BE2C (cell line): ENCODE data around the gene UQCRQ.
"Not testable (repeated sequence)": the region's sequence is repeated elsewhere in the genome, so short reads cannot be mapped to it uniquely, and the experiment has no call there.

Experiments used
- DNase-seq: peaks from one replicate; pipeline ENCODE4 v3.0.0-alpha.2; 2020
- H3K27me3 ChIP-seq: fragments of 250-450 bp; sonication (Bioruptor Pico); 2 replicates; pipeline ENCODE4 v1.5.1; 2020; ENCODE audit warnings: mild to moderate bottlenecking
- H3K36me3 ChIP-seq: fragments of 250-450 bp; sonication (Bioruptor Pico); 2 replicates; pipeline ENCODE4 v1.5.1; 2020; ENCODE audit warnings: mild to moderate bottlenecking
- H3K4me1 ChIP-seq: fragments of 250-450 bp; sonication (Bioruptor Pico); 2 replicates; pipeline ENCODE4 v1.5.1; 2020
- H3K4me3 ChIP-seq: 2 replicates; pipeline ENCODE4 v1.5.1; 2011; ENCODE audit warnings: low read depth, low read length
- H3K9me3 ChIP-seq: fragments of 250-450 bp; sonication (Bioruptor Pico); 2 replicates; pipeline ENCODE4 v1.5.1; 2020
- CTCF ChIP-seq: IDR thresholded peaks from 2 replicates; pipeline ENCODE4 v1.5.1; 2012; ENCODE audit warnings: mild to moderate bottlenecking, low read depth, low read length

Gene UQCRQ

GRCh38 chr5:132850066-132850465 is 16.4 kb upstream of the UQCRQ start:
- no peak overlapping the region for H3K4me3 ChIP-seq
- no peaks in the 10 kb centered on the region for H3K9me3 ChIP-seq
- DNase-seq = no peak
- no peaks in the 10 kb centered on the region for H3K4me1 ChIP-seq
- H3K36me3 ChIP-seq = no peaks in the 10 kb centered on the region
- H3K27me3 ChIP-seq = no peaks in the 10 kb centered on the region
- no peak for TF ChIP-seq CTCF

GRCh38 chr5:132853323-132853722 is 13.1 kb upstream of the UQCRQ start:
- DNase-seq = no peak
- Histone ChIP-seq H3K4me1 (no peaks in the 10 kb centered on the region), H3K4me3 (no peak overlapping the region), H3K9me3 (no peaks in the 10 kb centered on the region), H3K27me3 (no peaks in the 10 kb centered on the region), H3K36me3 (no peaks in the 10 kb centered on the region)
- no peak for TF ChIP-seq CTCF

GRCh38 chr5:132853790-132854189 is 12.7 kb upstream of the UQCRQ start:
- Histone ChIP-seq H3K4me3 (no peak overlapping the region), H3K27me3 (no peaks in the 10 kb centered on the region), H3K4me1 (no peaks in the 10 kb centered on the region), H3K36me3 (no peaks in the 10 kb centered on the region), H3K9me3 (no peaks in the 10 kb centered on the region)
- TF ChIP-seq CTCF = no peak
- DNase-seq = no peak

GRCh38 chr5:132854301-132854700 is 12.1 kb upstream of the UQCRQ start:
- no peaks in the 10 kb centered on the region for H3K4me1 ChIP-seq
- DNase-seq = no peak
- no peak overlapping the region for H3K4me3 ChIP-seq
- H3K36me3 ChIP-seq = no peaks in the 10 kb centered on the region
- no peaks in the 10 kb centered on the region for H3K9me3 ChIP-seq
- H3K27me3 ChIP-seq = no peaks in the 10 kb centered on the region
- TF ChIP-seq CTCF = no peak

GRCh38 chr5:132854992-132855391 is 11.4 kb upstream of the UQCRQ start:
- not testable (repeated sequence) for H3K4me3 ChIP-seq, H3K4me1 ChIP-seq, H3K36me3 ChIP-seq, DNase-seq, H3K9me3 ChIP-seq, H3K27me3 ChIP-seq

GRCh38 chr5:132856011-132856410 is 10.4 kb upstream of the UQCRQ start:
- TF ChIP-seq CTCF = no peak

GRCh38 chr5:132859889-132860437 is 6.5 kb upstream of the UQCRQ start:
- Histone ChIP-seq H3K9me3 (no peaks in the 10 kb centered on the region), H3K4me1 (no peaks in the 10 kb centered on the region), H3K27me3 (no peaks in the 10 kb centered on the region), H3K4me3 (no peak overlapping the region), H3K36me3 (no peaks in the 10 kb centered on the region)
- no peak for DNase-seq
- TF ChIP-seq CTCF = no peak

More at GRCh38 chr5:132856011-132856410, 10.4 kb upstream of the UQCRQ start:
- no peak for DNase-seq
- H3K36me3 ChIP-seq = no peaks in the 10 kb centered on the region
- H3K9me3 ChIP-seq = no peaks in the 10 kb centered on the region
- H3K4me1 ChIP-seq = no peaks in the 10 kb centered on the region
- no peak overlapping the region for H3K4me3 ChIP-seq
- no peaks in the 10 kb centered on the region for H3K27me3 ChIP-seq
